Lower lobe of right lung (tissue), 2 donors: Measurements from ENCODE around the gene MKI67. TPM values are rescaled to one million over a fixed set of nuclear protein-coding genes. Genes with fewer than 3 reads are reported as not detected.

Experiments used
- ATAC-seq, 2 donors: fragments of 200-7000 bp; cut with Tn5 transposase; one replicate each; pipeline ENCODE4 v1.9.1; 2020 to 2022; ENCODE audit warnings: mild to moderate bottlenecking in 2 of 2, moderate library complexity in 2 of 2
- DNase-seq: peaks from one replicate; pipeline ENCODE4 v3.0.0-alpha.2; 2020
- H3K27ac ChIP-seq: fragments of 200-600 bp; one replicate; pipeline ENCODE4 v1.8.0; 2022
- H3K27me3 ChIP-seq: fragments of 200-600 bp; one replicate; pipeline ENCODE4 v1.8.0; 2022; ENCODE audit warnings: low read depth
- H3K36me3 ChIP-seq: fragments of 200-600 bp; one replicate; pipeline ENCODE4 v1.8.0; 2022; ENCODE audit warnings: mild to moderate bottlenecking
- H3K4me1 ChIP-seq: fragments of 200-600 bp; one replicate; pipeline ENCODE4 v1.8.0; 2022
- H3K4me3 ChIP-seq: fragments of 200-600 bp; one replicate; pipeline ENCODE4 v1.8.0; 2022; ENCODE audit warnings: mild to moderate bottlenecking
- H3K9me3 ChIP-seq: fragments of 200-600 bp; one replicate; pipeline ENCODE4 v1.8.0; 2022
- intact Hi-C: fragments of 100-400 bp; cut with DNase I; formaldehyde crosslinking; loops from one replicate; pipeline ENCODE4 v1.11.0; 2022
- total RNA-seq: library from RNA; stranded (reverse); fragmentation: NEBNext Ultra II Directional; extraction: Animal tissue kit (Norgen Biotek cat#: 25700); gene quantifications from one replicate; pipeline ENCODE4 v1.2.1, GENCODE V29; 2021
- TF ChIP-seq, protein P1 (sequence below): fragments of 200-600 bp; IDR thresholded peaks from one replicate; pipeline ENCODE4 v1.8.0; 2022; ENCODE audit warnings: antibody characterized with exemption, mild to moderate bottlenecking
- donor health status: DM: no; HTN: yes; CAD: no; lungs with severe emphysema.

MKI67 gene
- total RNA-seq, 1 donor from 2014 or later: 4.8 TPM

DNA sequence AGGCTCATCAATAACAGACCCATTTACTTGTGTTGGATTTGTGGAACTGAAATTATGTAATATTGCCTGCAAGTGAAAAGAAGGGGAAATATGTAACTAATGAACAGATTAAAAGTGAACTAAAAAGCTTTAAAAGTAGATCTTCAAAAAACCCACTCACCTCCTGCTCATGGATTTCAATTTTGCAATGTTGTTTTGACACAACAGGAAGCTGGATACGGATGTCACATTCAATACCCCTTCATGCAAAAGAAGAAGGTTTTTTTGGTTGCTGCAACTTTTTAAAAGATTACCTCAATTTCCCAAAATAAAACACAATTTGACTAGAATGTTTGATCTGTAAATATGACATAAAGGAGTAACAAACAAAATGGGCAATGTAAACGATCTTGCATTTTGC lies 3.3 kb downstream of the MKI67 start:
- no peaks in the 10 kb centered on the region for H3K9me3 ChIP-seq
- H3K36me3 ChIP-seq: no peaks in the 10 kb centered on the region
- H3K27ac ChIP-seq: no peak overlapping the region
- intact Hi-C loops: no loop called here
- TF ChIP-seq, protein P1, sequence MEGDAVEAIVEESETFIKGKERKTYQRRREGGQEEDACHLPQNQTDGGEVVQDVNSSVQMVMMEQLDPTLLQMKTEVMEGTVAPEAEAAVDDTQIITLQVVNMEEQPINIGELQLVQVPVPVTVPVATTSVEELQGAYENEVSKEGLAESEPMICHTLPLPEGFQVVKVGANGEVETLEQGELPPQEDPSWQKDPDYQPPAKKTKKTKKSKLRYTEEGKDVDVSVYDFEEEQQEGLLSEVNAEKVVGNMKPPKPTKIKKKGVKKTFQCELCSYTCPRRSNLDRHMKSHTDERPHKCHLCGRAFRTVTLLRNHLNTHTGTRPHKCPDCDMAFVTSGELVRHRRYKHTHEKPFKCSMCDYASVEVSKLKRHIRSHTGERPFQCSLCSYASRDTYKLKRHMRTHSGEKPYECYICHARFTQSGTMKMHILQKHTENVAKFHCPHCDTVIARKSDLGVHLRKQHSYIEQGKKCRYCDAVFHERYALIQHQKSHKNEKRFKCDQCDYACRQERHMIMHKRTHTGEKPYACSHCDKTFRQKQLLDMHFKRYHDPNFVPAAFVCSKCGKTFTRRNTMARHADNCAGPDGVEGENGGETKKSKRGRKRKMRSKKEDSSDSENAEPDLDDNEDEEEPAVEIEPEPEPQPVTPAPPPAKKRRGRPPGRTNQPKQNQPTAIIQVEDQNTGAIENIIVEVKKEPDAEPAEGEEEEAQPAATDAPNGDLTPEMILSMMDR: no peak
- H3K4me3 ChIP-seq: no peak overlapping the region
- DNase-seq (no peak), ATAC-seq (no peak)
- H3K4me1 ChIP-seq: peaks cover 16% of the 10 kb centered on the region
- H3K27me3 ChIP-seq: peaks cover 26% of the 10 kb centered on the region

DNA sequence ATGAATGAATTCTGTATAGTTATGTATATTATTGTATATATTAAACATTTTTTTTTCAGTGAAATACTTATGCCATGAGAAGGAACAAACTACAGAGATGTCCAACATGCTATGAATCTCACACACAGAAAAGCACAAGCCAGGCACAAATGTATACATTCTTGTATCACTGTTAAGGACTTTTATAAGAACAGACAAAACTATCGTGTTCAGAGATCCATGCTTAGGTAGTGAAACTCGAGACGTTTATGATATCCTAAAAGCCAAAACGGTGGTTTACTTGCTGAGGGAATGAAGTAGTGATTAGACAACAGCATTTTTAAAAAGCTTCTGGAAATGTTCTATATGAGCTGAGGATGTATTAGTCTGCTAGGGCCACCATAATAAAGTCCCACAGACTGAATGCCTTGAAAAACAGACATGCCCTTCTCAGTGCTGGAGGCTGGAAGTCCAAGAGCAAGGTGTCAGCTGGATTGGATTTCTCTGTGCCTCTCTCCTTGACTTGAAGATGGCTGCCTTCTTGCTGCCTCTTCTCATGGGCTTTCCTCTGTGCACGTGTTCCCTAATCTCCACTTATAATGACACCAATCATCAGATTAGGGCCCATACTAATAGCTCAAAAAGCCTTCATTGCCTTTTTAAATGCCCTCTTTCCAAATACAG lies 4.3 kb downstream of the MKI67 start:
- ATAC-seq (no peak), DNase-seq (no peak)
- peaks cover 26% of the 10 kb centered on the region for H3K27me3 ChIP-seq
- TF ChIP-seq, protein P1: no peak
- intact Hi-C loops: no loop called here
- H3K9me3 ChIP-seq: no peaks in the 10 kb centered on the region
- no peak overlapping the region for H3K4me3 ChIP-seq
- H3K27ac ChIP-seq: no peak overlapping the region
- H3K4me1 ChIP-seq: peaks cover 16% of the 10 kb centered on the region
- H3K36me3 ChIP-seq: no peaks in the 10 kb centered on the region

DNA sequence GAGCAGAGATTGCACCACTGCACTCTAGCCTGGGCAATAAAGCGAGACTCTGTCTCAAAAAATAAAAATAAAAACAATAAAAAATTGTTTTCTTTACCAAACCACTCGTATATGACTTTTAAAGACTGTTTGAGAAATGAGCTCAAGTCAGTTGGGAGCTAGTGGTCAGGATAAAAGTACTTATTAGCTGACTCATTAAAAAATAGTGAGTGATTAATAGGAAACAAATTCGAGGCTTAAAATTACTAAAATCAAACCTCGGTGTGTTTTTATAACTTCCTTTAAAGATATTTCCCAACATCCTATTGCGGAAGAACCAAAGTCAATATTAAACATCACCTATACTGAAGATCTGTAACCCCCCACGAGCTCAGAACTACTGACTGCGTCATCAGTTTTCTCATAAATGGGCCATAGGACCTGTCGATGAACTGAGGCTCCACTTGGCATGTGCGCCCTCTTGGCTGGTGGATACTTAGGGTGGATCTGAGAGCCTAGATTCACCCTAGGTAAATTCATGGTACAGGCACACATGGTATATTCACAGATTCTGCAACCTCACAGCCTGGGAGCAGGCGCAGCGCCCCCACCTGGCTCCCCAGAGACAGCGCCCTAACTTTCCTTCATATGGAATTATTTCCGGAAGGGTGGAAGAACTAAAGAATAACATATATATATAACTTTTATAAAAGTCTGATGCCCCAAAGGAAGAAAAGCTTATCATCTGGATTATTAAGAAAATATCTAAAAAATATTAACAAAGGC lies 9.2 kb downstream of the MKI67 start:
- no peaks in the 10 kb centered on the region for H3K4me1 ChIP-seq
- TF ChIP-seq, protein P1: no peak
- ATAC-seq (no peak), DNase-seq (no peak)
- intact Hi-C loops: no loop called here
- H3K9me3 ChIP-seq: no peaks in the 10 kb centered on the region
- H3K4me3 ChIP-seq: no peak overlapping the region
- H3K27me3 ChIP-seq: peaks cover 4% of the 10 kb centered on the region
- no peak overlapping the region for H3K27ac ChIP-seq
- no peaks in the 10 kb centered on the region for H3K36me3 ChIP-seq

DNA sequence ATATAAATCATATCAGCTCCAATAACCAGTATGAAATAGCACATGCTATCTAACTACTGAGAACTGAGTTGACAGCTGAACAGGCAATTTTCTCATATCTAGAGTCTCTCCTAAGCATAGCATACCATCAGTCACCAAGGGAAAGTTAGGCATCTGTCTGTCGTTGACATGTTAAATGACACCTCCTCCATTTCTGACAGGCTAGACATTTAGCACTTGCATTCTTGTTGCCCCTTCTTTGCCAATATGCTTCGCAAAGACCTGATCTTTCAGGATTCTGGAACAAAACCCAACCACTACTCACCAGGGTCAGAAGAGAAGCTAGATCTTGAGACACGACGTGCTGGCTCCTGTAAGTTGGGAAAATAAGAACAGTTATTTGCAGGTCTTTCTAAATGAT lies 10.0 kb downstream of the MKI67 start:
- DNase-seq (no peak), ATAC-seq (no peak)
- H3K27ac ChIP-seq: no peak overlapping the region
- TF ChIP-seq, protein P1: no peak
- intact Hi-C loops: no loop called here
- H3K36me3 ChIP-seq: no peaks in the 10 kb centered on the region
- H3K4me1 ChIP-seq: no peaks in the 10 kb centered on the region
- H3K27me3 ChIP-seq: no peaks in the 10 kb centered on the region
- no peaks in the 10 kb centered on the region for H3K9me3 ChIP-seq
- no peak overlapping the region for H3K4me3 ChIP-seq

DNA sequence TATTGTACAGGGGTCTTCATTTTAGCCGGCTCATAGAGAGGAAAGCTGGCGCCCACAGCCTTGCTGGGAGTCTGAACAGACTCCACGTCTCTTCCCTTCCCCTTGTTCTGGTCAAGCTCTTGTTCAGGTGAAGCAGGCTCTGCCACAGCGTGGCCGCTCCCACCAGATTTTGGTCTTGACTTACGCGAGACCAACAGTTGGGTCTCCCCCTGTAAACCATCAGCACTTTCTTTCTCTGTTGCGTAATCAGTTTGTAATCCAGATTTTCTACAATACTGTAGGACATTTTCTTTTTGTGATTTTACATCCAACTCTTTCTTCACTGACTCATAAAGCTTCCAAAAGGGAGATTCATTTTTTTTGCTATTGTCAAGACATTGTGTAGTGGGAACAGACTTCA lies 10.9 kb downstream of the MKI67 start:
- no peaks in the 10 kb centered on the region for H3K9me3 ChIP-seq
- DNase-seq: no peak
- no peaks in the 10 kb centered on the region for H3K36me3 ChIP-seq
- no peak for ATAC-seq
- intact Hi-C loops: no loop called here
- TF ChIP-seq, protein P1: no peak
- H3K27me3 ChIP-seq: no peaks in the 10 kb centered on the region
- H3K4me3 ChIP-seq: no peak overlapping the region
- no peak overlapping the region for H3K27ac ChIP-seq
- H3K4me1 ChIP-seq: no peaks in the 10 kb centered on the region
